GM21717 (cell line): ENCODE results near the gene NEU4.
A peak's percentile ranks its signal among the peaks of the same experiment; 100 is the strongest.
"Not testable (repeated sequence)": the region's sequence is repeated elsewhere in the genome, so short reads cannot be mapped to it uniquely, and the experiment has no call there.

Source experiments
- ATAC-seq: cut with Tn5 transposase; IDR thresholded peaks from one replicate; pipeline ENCODE4 v1.9.1; 2021; ENCODE audit warnings: mild to moderate bottlenecking, moderate library complexity; ENCODE audit not compliant: unreplicated experiment

Gene NEU4

GRCh38 chr2:241774419-241775222 lies 34.4 kb upstream of the NEU4 start:
- no peak for ATAC-seq

GRCh38 chr2:241775223-241776177 lies 33.5 kb upstream of the NEU4 start:
- ATAC-seq, result no peak

- no peak for ATAC-seq
These were observed 32.4 kb upstream of the NEU4 start, which contains the start of gene GAL3ST2 for GRCh38 chr2:241776336-241777169. Gene GAL3ST2 (plus strand): TSS chr2:241776822. CDS start chr2:241776956, 134 bp downstream.

GRCh38 chr2:241777170-241777685 lies 31.8 kb upstream of the NEU4 start:
- ATAC-seq, result no peak

GRCh38 chr2:241777686-241778627 lies 31.0 kb upstream of the NEU4 start:
- no peak for ATAC-seq

- no peak for ATAC-seq
These were observed 27.9 kb upstream of the NEU4 start for GRCh38 chr2:241780939-241781569.

GRCh38 chr2:241782053-241782452 lies 26.9 kb upstream of the NEU4 start:
- not testable (repeated sequence) for ATAC-seq

GRCh38 chr2:241788135-241788534 lies 20.9 kb upstream of the NEU4 start:
- no peak for ATAC-seq

GRCh38 chr2:241788572-241788971 lies 20.4 kb upstream of the NEU4 start:
- peak; percentile 55 for ATAC-seq

GRCh38 chr2:241791385-241791784 lies 17.6 kb upstream of the NEU4 start:
- not testable (repeated sequence) for ATAC-seq

GRCh38 chr2:241793385-241793784 lies 15.6 kb upstream of the NEU4 start:
- no peak for ATAC-seq

GRCh38 chr2:241794250-241794823 lies 14.7 kb upstream of the NEU4 start:
- ATAC-seq, result no peak

- no peak for ATAC-seq
These were observed 13.7 kb upstream of the NEU4 start for GRCh38 chr2:241795021-241795999.

- ATAC-seq, result no peak
These were observed 12.8 kb upstream of the NEU4 start for GRCh38 chr2:241796209-241796608.

GRCh38 chr2:241796610-241797138 lies 12.3 kb upstream of the NEU4 start:
- no peak for ATAC-seq

GRCh38 chr2:241797441-241798080 lies 11.4 kb upstream of the NEU4 start:
- no peak for ATAC-seq
